H9 (cell line): ENCODE data around the gene TBX5. TPM values are rescaled to one million over a fixed set of nuclear protein-coding genes. Genes with fewer than 3 reads are reported as not detected.
A peak's percentile ranks its signal among the peaks of the same experiment; 100 is the strongest.

ENCODE experiments used
- DNase-seq: peaks from one replicate; pipeline ENCODE4 v3.0.0-alpha.2; 2017
- H2AFZ ChIP-seq: one replicate; pipeline ENCODE4 v1.6.1; 2013; ENCODE audit warnings: mild to moderate bottlenecking, low read length, control low read depth, moderate library complexity
- H2AK5ac ChIP-seq: 2 replicates; pipeline ENCODE4 v1.6.1; 2013; ENCODE audit warnings: low read length, control low read depth, mixed read lengths; ENCODE audit not compliant: insufficient read length
- H2BK120ac ChIP-seq: one replicate; pipeline ENCODE4 v1.6.1; 2013; ENCODE audit warnings: low read depth, mild to moderate bottlenecking, low read length, control low read depth, inconsistent platforms; ENCODE audit not compliant: poor library complexity, severe bottlenecking
- H2BK12ac ChIP-seq: 2 replicates; pipeline ENCODE4 v1.6.1; 2013; ENCODE audit warnings: low read length, control low read depth, mixed read lengths, low read depth; ENCODE audit not compliant: insufficient read length
- H2BK15ac ChIP-seq: 2 replicates; pipeline ENCODE4 v1.6.1; 2013; ENCODE audit warnings: low read depth, low read length, control low read depth
- H2BK20ac ChIP-seq: one replicate; pipeline ENCODE4 v1.6.1; 2013; ENCODE audit warnings: low read depth, mild to moderate bottlenecking, low read length, control low read depth, inconsistent platforms; ENCODE audit not compliant: poor library complexity, severe bottlenecking
- H2BK5ac ChIP-seq: 2 replicates; pipeline ENCODE4 v1.6.1; 2013; ENCODE audit warnings: low read length, control low read depth, mixed read lengths; ENCODE audit not compliant: insufficient read length
- H3K14ac ChIP-seq: 2 replicates; pipeline ENCODE4 v1.6.1; 2013; ENCODE audit warnings: low read length, control low read depth; ENCODE audit not compliant: insufficient read depth
- H3K18ac ChIP-seq: 2 replicates; pipeline ENCODE4 v1.6.1; 2013; ENCODE audit warnings: low read depth, mild to moderate bottlenecking, mixed read lengths, low read length, control low read depth; ENCODE audit not compliant: insufficient read length
- H3K23ac ChIP-seq: 2 replicates; pipeline ENCODE4 v1.6.1; 2013; ENCODE audit warnings: low read length, control low read depth, mixed read lengths, low read depth; ENCODE audit not compliant: insufficient read length
- H3K23me2 ChIP-seq: 2 replicates; pipeline ENCODE4 v1.6.1; 2013; ENCODE audit warnings: low read depth, mild to moderate bottlenecking, mixed read lengths, low read length, control low read depth; ENCODE audit not compliant: insufficient read length, poor library complexity, severe bottlenecking
- H3K27ac ChIP-seq: 2 replicates; pipeline ENCODE4 v1.5.1; 2013; ENCODE audit warnings: low read length, control low read depth, mixed read lengths, low read depth; ENCODE audit not compliant: insufficient read length
- H3K27me3 ChIP-seq: 2 replicates; pipeline ENCODE4 v1.6.1; 2013; ENCODE audit warnings: low read length, control low read depth, inconsistent platforms; ENCODE audit not compliant: insufficient read depth
- H3K4ac ChIP-seq: 2 replicates; pipeline ENCODE4 v1.6.1; 2013; ENCODE audit warnings: low read depth, mild to moderate bottlenecking, control low read depth, inconsistent platforms, low read length, moderate library complexity
- H3K4me1 ChIP-seq: 2 replicates; pipeline ENCODE4 v1.6.1; 2013; ENCODE audit warnings: low read length, control low read depth, inconsistent platforms; ENCODE audit not compliant: insufficient read depth
- H3K4me2 ChIP-seq: 2 replicates; pipeline ENCODE4 v1.6.1; 2013; ENCODE audit warnings: low read length, control low read depth, mixed read lengths; ENCODE audit not compliant: insufficient read length, insufficient read depth
- H3K56ac ChIP-seq: 2 replicates; pipeline ENCODE4 v1.6.1; 2013; ENCODE audit warnings: low read depth, mild to moderate bottlenecking, mixed read lengths, low read length, control low read depth; ENCODE audit not compliant: insufficient read length
- H3K79me1 ChIP-seq: 2 replicates; pipeline ENCODE4 v1.6.1; 2013; ENCODE audit warnings: low read depth, mild to moderate bottlenecking, moderate library complexity, low read length, control low read depth, inconsistent platforms; ENCODE audit not compliant: insufficient read depth, poor library complexity, severe bottlenecking
- H3K79me2 ChIP-seq: 2 replicates; pipeline ENCODE4 v1.6.1; 2013; ENCODE audit warnings: low read length, control low read depth, inconsistent platforms; ENCODE audit not compliant: insufficient read depth
- H3K9ac ChIP-seq: 2 replicates; pipeline ENCODE4 v1.6.1; 2013; ENCODE audit warnings: low read length, control low read depth, mixed read lengths; ENCODE audit not compliant: insufficient read length; ENCODE audit errors: extremely low read depth
- H3K9me3 ChIP-seq: one replicate; pipeline ENCODE4 v1.6.1; 2013; ENCODE audit warnings: low read depth, low read length, inconsistent platforms; ENCODE audit not compliant: control insufficient read depth
- H3T11ph ChIP-seq: one replicate; pipeline ENCODE4 v1.6.1; 2013; ENCODE audit warnings: mild to moderate bottlenecking, low read length, control low read depth, inconsistent platforms
- H4K20me1 ChIP-seq: one replicate; pipeline ENCODE4 v1.6.1; 2013; ENCODE audit not compliant: control insufficient read depth, insufficient read length, insufficient read depth
- H4K5ac ChIP-seq: 2 replicates; pipeline ENCODE4 v1.6.1; 2013; ENCODE audit warnings: low read depth, mild to moderate bottlenecking, mixed read lengths, low read length, control low read depth; ENCODE audit not compliant: insufficient read length
- H4K8ac ChIP-seq: replicated peaks from 2 replicates; pipeline ENCODE4 v1.6.1; 2013; ENCODE audit warnings: low read length, control low read depth, mixed read lengths, low read depth; ENCODE audit not compliant: insufficient read length
- H4K91ac ChIP-seq: 2 replicates; pipeline ENCODE4 v1.6.1; 2013; ENCODE audit warnings: low read depth, mild to moderate bottlenecking, moderate library complexity, mixed read lengths, low read length, control low read depth; ENCODE audit not compliant: insufficient read length
- H3K27ac Mint-ChIP-seq, 3 experiments: 2 replicates in 2 of 3; 3 replicates in 1 of 3; pipeline ENCODE4 v1.8.0; 2020 to 2021; ENCODE audit warnings: mixed read lengths in 3 of 3, mild to moderate bottlenecking in 1 of 3, moderate library complexity in 1 of 3
- H3K27me3 Mint-ChIP-seq: 2 replicates; pipeline ENCODE4 v1.8.0; 2021; ENCODE audit warnings: low read depth, mild to moderate bottlenecking, moderate library complexity, mixed read lengths
- H3K36me3 Mint-ChIP-seq, 3 experiments: 2 replicates in 2 of 3; 3 replicates in 1 of 3; pipeline ENCODE4 v1.8.0; 2020 to 2021; ENCODE audit warnings: low read depth in 3 of 3, mixed read lengths in 3 of 3; ENCODE audit not compliant: insufficient read depth in 1 of 3
- H3K4me1 Mint-ChIP-seq, 2 experiments: 2 replicates each; pipeline ENCODE4 v1.8.0; 2020; ENCODE audit warnings: mixed read lengths in 2 of 2
- H3K4me3 Mint-ChIP-seq, 2 experiments: 2 replicates in 1 of 2; 3 replicates in 1 of 2; pipeline ENCODE4 v1.8.0; 2020 to 2021; ENCODE audit warnings: mild to moderate bottlenecking in 2 of 2, mixed read lengths in 2 of 2, moderate library complexity in 1 of 2
- H3K9me3 Mint-ChIP-seq, 2 experiments: 2 replicates in 1 of 2; 3 replicates in 1 of 2; pipeline ENCODE4 v1.8.0; 2020; ENCODE audit warnings: mild to moderate bottlenecking in 2 of 2, mixed read lengths in 2 of 2, moderate library complexity in 1 of 2
- CTCF ChIP-seq: fragments of 200-600 bp; sonication (generic); conservative IDR thresholded peaks from 3 replicates; pipeline ENCODE4 v1.8.0; 2021; ENCODE audit warnings: antibody characterized with exemption, mild to moderate bottlenecking
- whole genome bisulfite sequencing: extraction: QIAGEN DNeasy Blood & Tissue Kit; methylation state at CpG from one replicate; pipeline ENCODE4 v1.1.7; 2013; ENCODE audit warnings: missing lambda C conversion rate, low lambda C conversion rate, mixed read lengths; ENCODE audit not compliant: insufficient read length; ENCODE audit errors: extremely low coverage; 5-methylcytosine and 5-hydroxymethylcytosine counted together
- long read RNA-seq: library from polyadenylated mRNA; unstranded; transcript quantifications from one replicate; pipeline ENCODE4 v2.0.0, GENCODE V29; 2020
- total RNA-seq: library from RNA; stranded (reverse); gene quantifications from 2 replicates; pipeline ENCODE4 v1.2.1, GENCODE V29; 2021

TBX5 gene
- not detected in 2 replicates for total RNA-seq
- long read RNA-seq, result 0 reads

- Histone ChIP-seq H2AFZ (no peak within 1 kb of the TSS), H3K4me1 (no peaks in the 10 kb centered on the region; the same call in none of the 2 replicates), H3K23ac (no peak within 1 kb of the TSS), H2BK12ac (no peak within 1 kb of the TSS), H2BK15ac (no peak within 1 kb of the TSS), H3K23me2 (no peaks in the 10 kb centered on the region), H3K14ac (no peak within 1 kb of the TSS; the same call in 1 of the 2 replicates), H3K9ac (no peak within 1 kb of the TSS), H3K79me1 (no peaks in the 10 kb centered on the region), H2BK20ac (no peak within 1 kb of the TSS), H3K56ac (no peak within 1 kb of the TSS), H2BK5ac (no peak within 1 kb of the TSS), H2AK5ac (no peak within 1 kb of the TSS), H3K27ac (no peak within 1 kb of the TSS), H4K8ac (no peak within 1 kb of the TSS), H3T11ph (no peak within 1 kb of the TSS), H3K4ac (no peak within 1 kb of the TSS), H3K4me2 (peak within 1 kb of the TSS; percentile 28), H4K5ac (no peak within 1 kb of the TSS), H3K18ac (no peak within 1 kb of the TSS), H3K9me3 (no peaks in the 10 kb centered on the region), H3K27me3 (peaks cover 100% of the 10 kb centered on the region), H2BK120ac (no peak within 1 kb of the TSS), H3K79me2 (no peaks in the 10 kb centered on the region), H4K91ac (no peak within 1 kb of the TSS), H4K20me1 (no peaks in the 10 kb centered on the region)
- Mint-ChIP-seq H3K36me3 (no peaks in the 10 kb centered on the region), H3K4me3 (peak within 1 kb of the TSS in 1 of 2 experiments; percentile 61; a peak in 3 of 5 replicates), H3K27me3 (peaks cover 100% of the 10 kb centered on the region), H3K27ac (no peak within 1 kb of the TSS), H3K9me3 (peaks cover 0 to 19% of the 10 kb centered on the region in 2 experiments; a peak in 2 of 5 replicates), H3K4me1 (peaks cover 37 to 58% of the 10 kb centered on the region in 2 experiments)
- WGBS, result no CpG with 5 or more reads among the region's 39 CpGs
- no peak for TF ChIP-seq CTCF
- DNase-seq, result peak; percentile 67
Measured at GRCh38 chr12:114405519-114406271, at the start of gene TBX5. TSS of gene TBX5 (minus strand) at chr12:114406144. CDS start at chr12:114403898, 2,246 bp downstream.
